BLaER1 (cell line): ENCODE measurements around the gene TMEM129.
A peak's percentile ranks its signal among the peaks of the same experiment; 100 is the strongest.

Experiments used
- H3K27ac ChIP-seq: shearing (Covaris generic); formaldehyde crosslinking; 2 replicates; pipeline ENCODE4 v1.8.1; 2022
- H3K27me3 ChIP-seq: shearing (Covaris generic); formaldehyde crosslinking; 2 replicates; pipeline ENCODE4 v1.8.1; 2022
- H3K36me3 ChIP-seq: shearing (Covaris generic); formaldehyde crosslinking; 2 replicates; pipeline ENCODE4 v1.8.1; 2022
- H3K4me1 ChIP-seq: shearing (Covaris generic); formaldehyde crosslinking; 2 replicates; pipeline ENCODE4 v1.8.1; 2022
- H3K4me2 ChIP-seq: shearing (Covaris generic); formaldehyde crosslinking; 2 replicates; pipeline ENCODE4 v1.8.1; 2022
- H3K4me3 ChIP-seq: shearing (Covaris generic); formaldehyde crosslinking; 2 replicates; pipeline ENCODE4 v1.8.1; 2022
- H3K9ac ChIP-seq: shearing (Covaris generic); formaldehyde crosslinking; 2 replicates; pipeline ENCODE4 v1.8.1; 2022
- H3K9me3 ChIP-seq: shearing (Covaris generic); formaldehyde crosslinking; 2 replicates; pipeline ENCODE4 v1.8.1; 2022
- H4K20me1 ChIP-seq: shearing (Covaris generic); formaldehyde crosslinking; 2 replicates; pipeline ENCODE4 v1.8.1; 2022
- Cebpa-rat ChIP-seq: shearing (Covaris generic); IDR thresholded peaks from 2 replicates; pipeline ENCODE4 v1.8.1; 2022

Gene TMEM129

DNA sequence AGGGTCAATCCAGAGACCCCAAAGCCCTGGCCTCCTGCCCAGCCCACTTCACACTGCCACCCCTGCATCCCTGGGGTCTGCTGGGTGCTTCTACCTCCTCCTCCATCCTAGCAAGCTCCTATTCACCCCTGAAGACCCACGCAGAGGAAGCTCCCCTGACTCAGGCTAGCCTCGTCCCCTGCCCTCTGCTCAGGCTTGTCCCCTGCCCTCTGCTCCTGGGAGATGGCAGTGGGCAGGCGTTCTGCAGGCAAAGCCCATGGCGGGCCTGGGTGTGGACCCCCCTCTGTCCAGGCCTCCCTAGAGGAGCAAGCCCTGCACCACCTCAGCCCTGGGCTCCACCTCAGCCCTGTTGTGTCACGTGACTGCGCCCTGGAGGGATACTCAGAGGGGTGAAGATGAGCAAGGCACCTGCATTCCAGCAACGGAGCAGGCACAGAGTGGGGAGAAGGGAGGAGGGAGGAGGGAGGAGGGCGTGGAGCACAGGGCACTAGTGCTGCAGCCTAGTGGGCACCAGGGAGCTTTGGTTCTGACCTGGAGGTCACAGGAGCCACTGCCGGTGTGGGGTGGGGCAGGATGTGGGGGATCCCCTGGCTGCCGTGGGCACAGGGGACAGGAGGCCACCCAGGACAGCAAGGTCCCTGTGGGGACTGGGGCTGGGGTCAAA lies 44.4 kb upstream of the TMEM129 start:
- Histone ChIP-seq H3K4me2 (peak overlapping the region; percentile 88), H3K36me3 (no peaks in the 10 kb centered on the region), H4K20me1 (peaks cover 39% of the 10 kb centered on the region), H3K27me3 (peaks cover 71% of the 10 kb centered on the region), H3K4me3 (no peak overlapping the region), H3K4me1 (peaks cover 47% of the 10 kb centered on the region), H3K9me3 (no peaks in the 10 kb centered on the region), H3K27ac (no peak overlapping the region), H3K9ac (no peak overlapping the region)
- TF ChIP-seq Cebpa-rat: no peak

DNA sequence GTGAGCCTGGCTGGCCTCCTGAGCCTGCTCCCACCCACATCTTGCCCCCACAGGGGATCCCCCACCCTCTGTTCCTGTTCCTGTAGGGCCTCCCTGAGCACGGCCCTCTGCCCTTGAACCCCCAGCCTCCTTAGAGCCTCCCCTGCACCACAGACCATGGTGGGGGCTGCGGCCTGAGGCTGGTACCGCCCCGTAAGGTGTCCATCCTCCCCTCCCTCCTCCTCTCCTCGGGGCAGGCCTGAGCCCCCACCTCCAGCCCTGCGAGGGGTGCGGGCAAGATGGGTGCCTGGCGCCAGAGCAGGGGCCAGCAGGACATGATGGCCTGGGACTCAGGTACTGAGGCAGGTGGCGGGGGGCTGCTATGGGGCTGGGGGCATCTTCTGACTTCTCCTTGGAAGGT lies 43.5 kb upstream of the TMEM129 start:
- Histone ChIP-seq H3K4me2 (no peak overlapping the region), H4K20me1 (peaks cover 34% of the 10 kb centered on the region), H3K9ac (no peak overlapping the region), H3K36me3 (no peaks in the 10 kb centered on the region), H3K4me3 (no peak overlapping the region), H3K27ac (no peak overlapping the region), H3K9me3 (no peaks in the 10 kb centered on the region), H3K27me3 (peaks cover 62% of the 10 kb centered on the region), H3K4me1 (peaks cover 47% of the 10 kb centered on the region)
- TF ChIP-seq Cebpa-rat: no peak

DNA sequence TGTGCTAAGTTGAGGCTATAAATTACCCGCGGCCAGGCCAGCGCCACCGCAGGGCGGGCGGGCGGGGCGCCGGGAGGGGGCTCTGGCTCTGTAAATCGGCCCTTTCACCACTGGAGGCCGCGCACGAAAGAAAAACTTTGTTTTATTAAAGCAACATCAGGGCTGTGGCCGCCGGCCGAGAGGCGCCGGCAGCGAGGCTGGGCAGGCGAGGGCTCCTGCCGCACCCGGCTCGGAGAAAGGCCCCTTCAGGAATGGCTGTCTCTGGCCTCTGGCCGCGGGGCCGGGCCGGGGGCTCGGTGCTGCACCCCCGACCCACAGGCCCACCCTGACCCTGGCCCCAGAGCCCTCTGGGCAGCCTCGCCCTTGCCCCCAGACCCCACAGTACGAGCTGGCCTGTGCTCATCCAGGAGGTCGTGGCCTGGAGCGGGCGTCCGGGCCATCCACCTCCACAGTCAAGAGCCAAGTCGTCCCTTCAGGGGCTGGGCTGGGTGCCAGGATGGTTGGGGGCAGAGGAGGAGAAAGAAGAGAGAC lies 42.5 kb upstream of the TMEM129 start:
- H3K9me3 ChIP-seq: no peaks in the 10 kb centered on the region
- H3K36me3 ChIP-seq: no peaks in the 10 kb centered on the region
- peaks cover 51% of the 10 kb centered on the region for H3K27me3 ChIP-seq
- H3K4me2 ChIP-seq: peak overlapping the region; percentile 59
- H3K4me3 ChIP-seq: no peak overlapping the region
- no peak for TF ChIP-seq Cebpa-rat
- H3K4me1 ChIP-seq: peaks cover 45% of the 10 kb centered on the region
- peaks cover 23% of the 10 kb centered on the region for H4K20me1 ChIP-seq
- no peak overlapping the region for H3K27ac ChIP-seq
- H3K9ac ChIP-seq: no peak overlapping the region

DNA sequence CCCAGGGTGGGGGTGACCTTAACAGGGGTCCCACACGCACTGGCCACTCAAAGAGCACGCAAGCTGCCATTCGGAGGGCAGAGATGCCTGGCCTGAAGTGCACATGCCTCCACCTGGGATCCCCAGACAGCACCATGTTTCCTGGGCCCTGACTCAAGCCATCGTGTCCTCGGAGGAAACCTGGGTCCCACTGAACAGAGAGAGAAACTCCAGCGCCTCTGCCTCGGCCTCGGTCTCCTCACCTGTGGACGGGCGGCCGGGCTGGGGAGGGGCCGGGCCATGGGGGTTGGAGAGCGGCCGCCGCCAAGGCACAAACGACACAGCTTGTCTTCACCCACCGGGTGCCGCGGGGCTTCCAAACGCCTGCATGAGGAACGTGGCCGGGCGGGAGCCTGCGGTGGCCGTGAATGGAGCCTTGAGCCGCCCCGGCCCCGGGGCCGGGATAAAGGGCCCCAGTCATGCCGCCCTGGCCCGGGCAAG lies 42.0 kb upstream of the TMEM129 start:
- H4K20me1 ChIP-seq: peaks cover 23% of the 10 kb centered on the region
- no peak overlapping the region for H3K9ac ChIP-seq
- no peak overlapping the region for H3K4me2 ChIP-seq
- H3K4me3 ChIP-seq: no peak overlapping the region
- H3K27ac ChIP-seq: no peak overlapping the region
- no peak for TF ChIP-seq Cebpa-rat
- peaks cover 45% of the 10 kb centered on the region for H3K4me1 ChIP-seq
- no peaks in the 10 kb centered on the region for H3K9me3 ChIP-seq
- no peaks in the 10 kb centered on the region for H3K36me3 ChIP-seq
- H3K27me3 ChIP-seq: peaks cover 46% of the 10 kb centered on the region

DNA sequence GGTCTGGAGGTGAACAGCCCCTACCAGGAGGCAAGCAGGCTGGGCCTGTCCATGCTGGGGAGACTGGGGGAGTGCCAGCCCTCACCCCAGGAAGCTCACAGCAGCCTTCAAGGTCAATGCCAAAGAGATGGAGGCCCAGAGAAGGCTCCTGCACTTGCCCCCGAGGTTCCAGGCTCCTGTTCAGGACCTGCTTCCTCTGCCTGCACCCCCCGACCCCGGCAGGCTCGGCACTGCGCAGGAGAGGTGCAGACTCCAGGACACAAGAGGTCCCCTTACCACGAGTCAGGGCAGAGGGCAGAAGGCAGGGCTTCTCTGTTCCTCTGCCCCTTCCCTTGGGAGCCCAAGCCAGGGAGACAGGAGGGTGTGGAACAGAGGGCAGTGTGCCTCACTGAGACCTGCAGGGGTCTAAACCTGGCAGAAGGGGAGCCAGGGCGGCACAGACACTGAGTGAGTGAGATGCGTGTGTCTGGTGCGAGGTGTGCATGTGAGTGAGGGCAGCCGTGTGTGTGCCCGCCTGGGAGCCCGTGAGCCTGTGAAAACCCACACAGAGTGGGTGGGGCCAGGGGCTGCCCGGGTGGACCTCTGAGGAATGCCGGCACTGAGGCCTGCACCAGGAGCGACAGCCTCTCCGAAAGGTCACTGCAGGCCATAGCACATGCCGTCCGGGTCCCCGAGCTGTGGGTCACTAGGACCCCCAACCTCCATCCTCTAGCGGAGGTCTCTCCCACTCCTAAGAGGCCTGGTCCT lies 41.3 kb upstream of the TMEM129 start:
- H3K9me3 ChIP-seq: no peaks in the 10 kb centered on the region
- no peak overlapping the region for H3K27ac ChIP-seq
- TF ChIP-seq Cebpa-rat: no peak
- H3K4me2 ChIP-seq: no peak overlapping the region
- H3K4me3 ChIP-seq: no peak overlapping the region
- peaks cover 23% of the 10 kb centered on the region for H4K20me1 ChIP-seq
- no peak overlapping the region for H3K9ac ChIP-seq
- no peaks in the 10 kb centered on the region for H3K36me3 ChIP-seq
- peaks cover 46% of the 10 kb centered on the region for H3K4me1 ChIP-seq
- peaks cover 43% of the 10 kb centered on the region for H3K27me3 ChIP-seq

DNA sequence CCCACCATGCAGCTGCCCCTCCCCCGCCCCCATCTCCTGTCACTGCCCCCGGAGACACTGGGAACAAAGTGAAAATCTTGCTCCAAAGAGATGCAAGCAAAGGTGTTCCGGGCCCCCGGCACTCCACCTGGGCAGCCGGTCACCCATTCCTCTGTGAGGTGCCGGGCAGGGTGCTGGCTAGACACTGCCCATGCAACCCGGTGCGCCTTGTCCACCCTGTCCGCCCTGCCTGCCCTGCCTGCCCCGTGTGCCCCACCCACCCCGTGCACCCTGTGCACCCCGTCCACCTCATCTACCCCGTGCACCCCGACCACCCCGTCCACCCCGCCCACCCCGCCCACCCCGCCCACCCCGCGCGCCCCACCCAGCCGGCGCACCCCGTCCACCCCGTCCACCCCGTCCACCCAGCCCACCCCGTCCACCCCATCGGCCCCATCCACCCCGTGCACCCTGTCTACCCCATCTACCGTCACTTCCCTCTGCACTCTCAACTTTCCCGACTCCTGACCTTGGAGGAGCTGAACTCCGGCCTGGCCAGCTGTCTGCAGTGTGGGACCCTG lies 40.1 kb upstream of the TMEM129 start:
- H3K9me3 ChIP-seq: no peaks in the 10 kb centered on the region
- no peak overlapping the region for H3K4me2 ChIP-seq
- no peak for TF ChIP-seq Cebpa-rat
- peaks cover 37% of the 10 kb centered on the region for H3K27me3 ChIP-seq
- H3K4me1 ChIP-seq: peaks cover 39% of the 10 kb centered on the region
- H3K4me3 ChIP-seq: no peak overlapping the region
- H3K36me3 ChIP-seq: no peaks in the 10 kb centered on the region
- peaks cover 18% of the 10 kb centered on the region for H4K20me1 ChIP-seq
- no peak overlapping the region for H3K27ac ChIP-seq
- H3K9ac ChIP-seq: no peak overlapping the region

DNA sequence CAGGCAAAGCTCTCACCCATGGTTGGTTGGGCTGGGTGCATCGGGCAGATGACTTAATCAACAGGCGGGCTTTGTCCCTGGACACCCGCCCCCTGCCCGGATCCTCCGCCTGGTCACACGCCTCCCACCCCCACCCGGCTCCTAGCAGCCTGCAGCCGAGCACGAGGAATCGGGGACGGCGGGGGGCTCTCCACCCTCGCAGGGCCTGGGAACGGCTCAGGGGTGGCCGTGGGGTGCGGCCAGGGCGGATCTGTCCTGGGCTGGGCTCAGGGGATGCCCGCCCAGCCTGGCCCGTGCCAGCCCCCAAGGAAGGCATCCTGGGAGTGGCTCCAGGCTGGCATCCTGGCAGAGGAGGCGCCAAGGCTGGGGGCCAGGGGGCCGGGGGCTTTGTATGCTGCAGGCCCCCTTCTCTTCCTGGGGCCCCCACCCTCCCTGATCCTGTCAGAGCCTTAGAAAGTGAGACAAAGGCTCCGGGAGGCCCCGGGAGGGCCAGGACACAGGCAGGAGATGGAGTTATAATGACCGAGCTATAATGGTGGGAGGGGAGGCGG lies 39.5 kb upstream of the TMEM129 start:
- peaks cover 34% of the 10 kb centered on the region for H3K4me1 ChIP-seq
- H3K36me3 ChIP-seq: no peaks in the 10 kb centered on the region
- no peak overlapping the region for H3K9ac ChIP-seq
- H3K4me3 ChIP-seq: no peak overlapping the region
- H3K27ac ChIP-seq: no peak overlapping the region
- H3K9me3 ChIP-seq: no peaks in the 10 kb centered on the region
- no peak for TF ChIP-seq Cebpa-rat
- H3K27me3 ChIP-seq: peaks cover 32% of the 10 kb centered on the region
- peaks cover 12% of the 10 kb centered on the region; the same call in 1 of the 2 replicates for H4K20me1 ChIP-seq
- peak overlapping the region; percentile 45; the same call in 1 of the 2 replicates for H3K4me2 ChIP-seq

DNA sequence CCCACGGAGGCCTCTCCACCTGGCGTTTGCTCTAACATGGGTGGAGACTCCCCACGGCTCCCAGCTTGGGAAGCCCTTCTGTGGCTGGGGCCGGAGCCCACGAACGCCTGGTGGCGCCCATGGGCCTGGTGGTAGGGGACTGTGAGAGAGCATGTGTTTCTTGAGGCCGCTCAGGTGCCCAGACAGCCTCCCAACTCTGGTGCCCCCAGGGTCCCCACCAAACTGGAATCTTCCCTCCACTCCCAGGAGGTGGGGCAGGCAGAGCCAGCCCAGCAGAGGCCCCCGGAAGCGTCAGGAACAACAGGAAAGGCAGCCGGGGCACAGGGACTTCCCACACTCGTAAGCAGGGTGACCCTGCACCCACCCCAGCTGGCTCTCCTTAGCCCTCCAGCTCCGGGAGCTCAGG lies 38.7 kb upstream of the TMEM129 start:
- peaks cover 25% of the 10 kb centered on the region for H3K27me3 ChIP-seq
- TF ChIP-seq Cebpa-rat: no peak
- no peak overlapping the region; the same call in 1 of the 2 replicates for H3K27ac ChIP-seq
- H4K20me1 ChIP-seq: 0 out of 2 replicates have a peak, but pooled peaks cover 4% of the 10 kb centered on the region
- H3K9ac ChIP-seq: no peak overlapping the region
- no peaks in the 10 kb centered on the region for H3K36me3 ChIP-seq
- H3K4me2 ChIP-seq: peak overlapping the region; percentile 45
- no peak overlapping the region for H3K4me3 ChIP-seq
- H3K4me1 ChIP-seq: peaks cover 40% of the 10 kb centered on the region
- H3K9me3 ChIP-seq: no peaks in the 10 kb centered on the region

DNA sequence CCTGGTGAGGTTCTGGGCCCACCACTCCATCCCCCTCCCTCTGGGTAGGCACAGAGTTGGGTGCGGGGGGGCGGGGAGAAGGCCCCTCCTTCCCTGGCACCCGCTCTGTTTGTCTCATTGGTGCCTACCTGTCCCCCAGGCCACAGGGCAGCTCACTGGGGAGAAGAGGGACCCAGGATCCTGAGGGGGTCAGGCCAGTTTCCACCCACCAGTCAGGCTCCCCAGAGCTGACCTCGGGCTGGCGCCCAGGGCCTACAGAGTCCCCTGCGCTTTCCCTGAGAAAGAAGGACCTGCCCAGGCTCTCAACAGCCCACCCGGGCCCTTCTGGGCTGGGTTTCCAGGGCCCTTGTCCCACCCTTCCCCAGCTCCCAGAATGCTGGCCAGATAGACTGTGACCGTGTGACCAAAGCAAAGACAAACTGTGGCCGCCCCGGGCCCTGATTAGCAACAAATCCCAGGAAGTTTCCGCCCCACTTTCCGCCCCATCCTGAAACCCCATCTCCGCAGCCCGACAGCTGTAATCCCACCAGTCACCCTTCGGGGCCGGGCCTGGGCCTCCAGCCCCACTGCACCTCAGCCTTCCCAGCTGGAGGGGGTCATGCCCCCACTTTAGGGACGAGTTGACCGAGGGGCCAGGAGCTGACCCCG lies 38.2 kb upstream of the TMEM129 start:
- peaks cover 45% of the 10 kb centered on the region for H3K4me1 ChIP-seq
- peaks cover 19% of the 10 kb centered on the region for H3K27me3 ChIP-seq
- no peak overlapping the region for H3K4me3 ChIP-seq
- H3K9ac ChIP-seq: no peak overlapping the region
- H3K27ac ChIP-seq: no peak overlapping the region
- no peaks in the 10 kb centered on the region for H4K20me1 ChIP-seq
- TF ChIP-seq Cebpa-rat: no peak
- H3K9me3 ChIP-seq: no peaks in the 10 kb centered on the region
- H3K4me2 ChIP-seq: peak overlapping the region; percentile 66
- no peaks in the 10 kb centered on the region for H3K36me3 ChIP-seq
